Body of pancreas (tissue), 4 donors: ENCODE results near the gene GPR156.

Experiments
- POLR2A ChIP-seq, 3 donors: fragments of 450-650 bp; IDR thresholded peaks; one replicate each; pipeline ENCODE4 v1.6.1; 2016; ENCODE audit warnings: antibody characterized with exemption in 3 of 3, mild to moderate bottlenecking in 2 of 3
- TF ChIP-seq, protein P1 (sequence below), 7 experiments: fragments of 450-650 bp in 4 of 7; fragments of 200-600 bp in 3 of 7; sonication (generic) in 3 of 7; IDR thresholded peaks; one replicate each; pipeline ENCODE4 v1.5.1; 2016 to 2019; ENCODE audit warnings: antibody characterized with exemption in 7 of 7

GRCh38 chr3:120140098-120140742, 144.8 kb downstream of the GPR156 start:
- TF ChIP-seq, protein P1, sequence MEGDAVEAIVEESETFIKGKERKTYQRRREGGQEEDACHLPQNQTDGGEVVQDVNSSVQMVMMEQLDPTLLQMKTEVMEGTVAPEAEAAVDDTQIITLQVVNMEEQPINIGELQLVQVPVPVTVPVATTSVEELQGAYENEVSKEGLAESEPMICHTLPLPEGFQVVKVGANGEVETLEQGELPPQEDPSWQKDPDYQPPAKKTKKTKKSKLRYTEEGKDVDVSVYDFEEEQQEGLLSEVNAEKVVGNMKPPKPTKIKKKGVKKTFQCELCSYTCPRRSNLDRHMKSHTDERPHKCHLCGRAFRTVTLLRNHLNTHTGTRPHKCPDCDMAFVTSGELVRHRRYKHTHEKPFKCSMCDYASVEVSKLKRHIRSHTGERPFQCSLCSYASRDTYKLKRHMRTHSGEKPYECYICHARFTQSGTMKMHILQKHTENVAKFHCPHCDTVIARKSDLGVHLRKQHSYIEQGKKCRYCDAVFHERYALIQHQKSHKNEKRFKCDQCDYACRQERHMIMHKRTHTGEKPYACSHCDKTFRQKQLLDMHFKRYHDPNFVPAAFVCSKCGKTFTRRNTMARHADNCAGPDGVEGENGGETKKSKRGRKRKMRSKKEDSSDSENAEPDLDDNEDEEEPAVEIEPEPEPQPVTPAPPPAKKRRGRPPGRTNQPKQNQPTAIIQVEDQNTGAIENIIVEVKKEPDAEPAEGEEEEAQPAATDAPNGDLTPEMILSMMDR (IDR thresholded peaks at IDR 0.05), result no peak
- no peak for TF ChIP-seq POLR2A (IDR thresholded peaks at IDR 0.05)
